Activated CD8-positive, alpha-beta memory T cell treated with anti-CD3 and anti-CD28 coated beads for 1 hour (primary cell): ENCODE results near the gene IGSF9B.

ENCODE experiments used
- DNase-seq, 2 donors: peaks; one replicate each; pipeline ENCODE4 v3.0.0-alpha.2; 2020; ENCODE audit warnings: low read depth in 1 of 2; ENCODE audit errors: extremely low read depth in 1 of 2

The IGSF9B gene

DNA sequence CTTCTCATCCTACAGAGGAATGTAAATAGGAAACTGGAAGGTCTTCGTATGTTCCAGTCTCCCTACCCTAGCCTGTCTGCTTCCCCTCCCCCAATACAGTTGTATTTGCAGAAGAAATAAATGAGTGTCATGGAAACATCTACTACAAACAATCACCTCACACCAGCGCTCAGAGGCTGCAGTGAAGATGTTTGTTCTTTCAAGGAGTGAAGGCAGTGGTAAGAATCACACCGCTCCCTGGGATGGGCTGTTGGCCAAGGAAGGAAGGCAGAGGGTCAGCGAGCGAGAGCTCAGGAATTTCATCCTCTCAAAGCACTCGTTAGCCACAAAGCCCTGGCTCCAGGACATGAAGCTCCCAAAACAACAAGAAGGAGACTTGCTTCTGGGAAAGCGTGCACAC lies 1.1 kb upstream of the IGSF9B start:
- no peak for DNase-seq

DNA sequence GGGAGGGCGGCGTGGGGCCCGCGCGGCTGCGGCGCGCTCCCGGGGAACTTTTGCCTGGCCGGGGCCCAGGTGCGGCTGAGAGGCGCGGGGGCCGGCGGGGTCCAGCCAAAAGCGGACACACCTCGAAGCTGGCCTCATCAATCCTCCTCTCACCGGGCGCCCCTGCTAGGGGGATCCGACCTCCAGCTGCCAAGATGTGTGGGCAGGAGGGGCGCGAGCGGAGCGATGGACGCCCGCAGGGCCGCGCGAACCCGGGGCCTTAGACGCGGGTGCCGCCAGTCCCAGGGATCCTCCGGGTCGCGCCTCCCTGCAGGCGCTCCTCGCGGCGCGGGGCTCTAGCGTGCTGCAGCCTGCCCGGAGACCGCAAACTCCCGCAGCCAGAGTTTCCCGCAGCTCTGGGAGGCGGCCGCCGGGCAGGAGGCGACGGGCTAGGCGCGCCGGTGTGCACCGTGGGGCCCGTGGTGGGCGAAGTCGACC lies 785 bp downstream of the IGSF9B start:
- DNase-seq = no peak

DNA sequence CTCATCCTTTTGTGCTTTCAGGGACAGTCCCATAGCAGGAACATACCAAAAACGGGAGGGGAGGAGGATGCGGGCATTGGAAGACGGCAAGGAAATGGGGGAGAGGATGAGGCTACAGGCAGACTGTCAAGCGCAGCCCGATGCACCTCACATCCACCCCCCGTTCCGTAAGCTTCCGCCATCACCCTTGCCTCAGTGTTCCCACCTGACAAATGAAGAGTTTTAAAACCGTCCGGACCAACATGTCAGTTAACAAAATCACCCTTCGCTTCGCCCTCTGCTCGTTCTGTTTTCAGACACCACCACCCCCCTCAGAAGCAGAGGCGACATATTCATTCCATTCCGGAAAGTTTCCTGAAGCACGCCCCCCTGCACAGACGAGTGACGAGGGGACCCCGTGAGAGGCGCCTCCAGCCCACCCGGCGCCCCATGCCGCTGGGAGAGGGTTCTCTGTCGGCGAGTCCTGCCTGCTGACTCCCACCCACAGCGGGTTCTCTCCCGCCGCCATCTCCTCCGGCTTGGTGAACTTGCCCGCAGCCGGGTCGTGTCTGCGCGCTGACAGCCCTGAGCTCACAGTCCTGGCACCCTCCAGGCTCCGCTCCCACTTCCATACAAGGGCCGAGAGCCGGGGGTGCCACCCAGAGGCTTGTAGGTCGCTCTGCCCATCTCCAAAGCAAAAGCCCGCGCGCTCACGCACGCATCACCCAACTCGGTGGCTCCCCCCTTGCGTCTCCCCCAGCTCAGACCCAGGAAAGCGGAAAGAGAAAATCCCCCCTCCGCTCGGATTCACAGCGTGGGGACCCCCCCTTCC lies 1.5 kb downstream of the IGSF9B start:
- DNase-seq = no peak

DNA sequence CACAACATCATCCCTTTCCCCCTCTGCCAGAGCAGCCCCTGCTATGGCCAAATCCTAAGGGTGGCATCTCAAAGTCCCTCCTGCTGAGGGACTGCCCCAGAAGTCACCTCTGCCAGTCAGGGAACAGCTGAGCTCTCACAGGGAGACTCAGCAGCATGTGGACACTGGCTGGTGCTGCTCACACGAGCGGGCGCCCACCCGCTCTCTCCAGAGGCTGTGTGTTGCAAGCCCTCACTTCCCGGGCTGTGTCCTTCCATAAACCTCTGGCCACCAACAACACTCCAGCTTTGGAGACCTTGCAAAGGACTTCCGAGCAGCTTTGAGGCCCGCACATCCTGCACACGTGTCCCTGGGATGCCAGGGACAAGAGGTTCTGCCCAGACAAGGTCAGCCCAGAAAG lies 2.8 kb downstream of the IGSF9B start:
- no peak for DNase-seq

DNA sequence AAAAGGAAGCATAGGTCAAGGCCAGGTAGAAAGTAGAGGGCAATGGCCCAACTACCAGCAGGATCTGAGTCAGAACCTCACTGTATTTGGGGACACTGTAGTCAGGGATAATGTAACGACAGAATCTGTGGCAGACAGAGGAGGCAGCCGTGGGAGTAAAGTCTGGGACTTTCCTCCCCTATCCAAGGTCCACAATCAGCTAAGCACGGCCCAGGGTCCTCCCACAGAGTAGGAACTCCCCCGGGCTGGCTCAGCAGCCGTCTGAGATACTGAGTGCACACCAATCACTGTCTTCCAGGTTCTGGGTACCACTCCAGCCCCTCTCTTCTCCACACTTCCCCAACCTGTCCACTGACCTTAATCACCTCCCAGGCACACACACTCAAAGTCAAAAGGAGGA lies 3.2 kb downstream of the IGSF9B start:
- no peak for DNase-seq

DNA sequence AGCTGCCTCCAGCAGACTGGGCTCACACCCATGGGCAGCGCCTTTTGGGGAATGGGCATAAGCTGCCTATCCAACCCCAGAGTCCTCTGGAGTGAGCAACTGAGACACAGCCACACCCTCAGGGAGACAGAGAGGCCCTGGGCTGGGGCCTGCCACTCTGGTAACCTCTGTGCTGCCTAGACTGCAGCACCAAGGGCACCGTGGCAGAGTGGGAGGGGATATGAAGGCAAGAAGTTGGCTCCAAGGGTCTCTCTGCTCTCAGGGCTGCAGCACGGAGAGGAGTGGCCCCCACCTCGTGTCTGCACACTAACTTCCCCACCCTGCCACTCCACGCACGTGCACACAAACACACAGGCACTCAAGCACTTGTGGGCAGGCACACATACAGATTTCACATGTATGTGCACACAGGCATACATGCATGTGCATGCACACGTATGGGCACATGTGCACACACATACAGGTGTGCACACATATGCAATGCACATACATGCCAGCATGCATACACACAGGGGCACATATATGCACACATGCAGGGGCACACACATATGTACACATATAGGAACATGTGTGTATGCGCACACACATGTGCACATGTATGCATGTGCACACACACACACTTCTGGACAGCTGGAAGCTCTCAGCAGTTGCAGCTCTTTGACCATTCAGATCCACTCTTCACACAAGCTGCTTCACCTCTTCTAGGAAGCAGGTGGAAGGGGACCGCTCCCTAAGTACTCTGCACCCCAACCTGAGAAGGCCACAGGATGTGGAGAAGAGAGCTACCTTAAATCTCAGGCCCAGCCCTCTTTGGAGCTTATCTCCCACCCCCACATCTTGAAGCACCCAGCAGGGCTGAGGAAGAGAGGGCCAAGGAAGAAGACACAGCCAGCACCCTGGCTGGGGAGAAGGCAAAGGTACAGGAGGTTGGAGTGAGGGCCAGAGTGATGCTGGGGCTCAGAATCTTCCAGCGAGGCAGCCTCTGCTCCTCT lies 4.3 kb downstream of the IGSF9B start:
- DNase-seq = no peak

DNA sequence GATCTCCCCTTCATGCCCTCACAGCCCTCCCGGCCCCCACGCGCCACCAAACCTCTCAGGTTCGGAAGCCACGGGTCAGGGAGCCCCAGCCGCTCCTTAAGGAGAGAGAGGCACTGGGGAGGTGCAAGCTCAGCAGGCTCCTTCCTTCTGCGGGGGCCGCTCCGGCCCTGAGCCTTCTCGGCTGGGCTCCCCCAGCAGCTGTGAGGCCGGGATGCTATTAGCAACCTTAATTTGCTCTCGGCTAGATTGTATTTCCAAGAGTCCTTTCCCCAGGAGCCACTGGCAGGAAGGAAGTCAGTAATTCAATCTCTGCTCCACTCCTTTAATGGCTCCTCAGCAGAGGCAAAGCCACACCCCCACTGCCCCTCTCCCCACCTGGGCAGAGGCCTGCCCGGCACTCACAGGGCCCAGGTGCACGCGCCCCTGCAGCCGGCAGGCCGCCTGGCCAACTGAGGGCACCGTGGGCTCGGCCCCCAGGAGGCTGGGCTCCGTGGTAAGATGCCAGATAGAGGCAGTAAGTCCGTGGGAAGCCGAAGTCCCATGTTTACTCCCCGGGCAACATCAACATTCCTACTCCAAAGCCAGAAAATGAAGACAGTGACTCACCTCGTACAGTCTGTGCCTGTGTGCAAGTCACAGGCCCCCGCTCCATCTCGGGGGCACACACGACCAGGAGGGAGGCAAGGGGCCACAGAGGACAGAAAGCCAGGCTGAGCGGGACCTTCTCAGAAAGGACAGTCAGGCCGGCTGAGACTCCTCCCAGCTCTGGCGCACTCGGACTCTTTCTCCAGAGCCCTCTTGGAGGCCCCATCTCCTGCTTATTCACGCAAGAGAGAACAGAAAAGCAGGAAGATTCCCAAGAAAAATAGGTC lies 5.2 kb downstream of the IGSF9B start:
- no peak for DNase-seq

DNA sequence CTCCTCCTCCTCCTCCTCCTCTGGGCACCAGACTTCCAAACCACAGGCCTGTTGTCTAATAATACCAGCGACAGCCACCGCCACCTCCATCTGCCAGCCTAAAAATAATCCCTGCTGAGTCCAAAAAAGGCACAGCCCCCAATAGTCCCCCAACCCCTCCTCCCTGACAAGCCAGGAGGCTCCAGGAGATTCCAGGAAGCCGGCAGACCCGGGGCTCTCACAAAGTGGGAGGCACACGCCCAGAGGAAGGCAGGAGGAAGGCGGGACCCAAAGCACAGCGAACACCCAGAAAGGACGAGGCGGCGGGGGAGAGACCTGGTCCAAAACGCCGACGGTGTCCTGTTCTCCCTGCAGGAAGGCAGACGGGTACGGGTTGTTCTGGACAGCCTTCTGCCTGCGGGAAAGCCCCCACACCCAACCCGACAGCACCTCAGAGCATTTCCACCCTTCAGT lies 5.9 kb downstream of the IGSF9B start:
- no peak for DNase-seq

DNA sequence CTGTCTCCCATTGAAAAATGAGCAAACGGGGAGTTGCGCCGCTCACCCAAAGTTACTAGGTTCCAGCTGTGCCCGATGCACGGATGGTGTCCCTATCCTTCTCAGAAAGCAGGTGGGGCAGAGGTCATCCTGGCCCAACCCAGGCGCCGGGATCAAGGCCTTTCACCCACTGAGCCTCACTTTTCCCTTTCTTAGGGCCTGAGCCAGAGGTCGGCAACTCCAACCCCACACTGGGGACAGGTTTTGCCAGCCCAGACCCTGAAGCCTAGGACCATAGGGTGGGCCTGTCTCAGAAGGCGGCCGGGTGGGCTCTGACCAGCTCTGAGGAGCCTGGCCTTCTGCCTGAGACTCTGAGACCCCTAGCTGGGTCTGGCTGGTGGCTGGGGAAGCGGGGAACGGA lies 6.3 kb downstream of the IGSF9B start:
- DNase-seq = no peak

DNA sequence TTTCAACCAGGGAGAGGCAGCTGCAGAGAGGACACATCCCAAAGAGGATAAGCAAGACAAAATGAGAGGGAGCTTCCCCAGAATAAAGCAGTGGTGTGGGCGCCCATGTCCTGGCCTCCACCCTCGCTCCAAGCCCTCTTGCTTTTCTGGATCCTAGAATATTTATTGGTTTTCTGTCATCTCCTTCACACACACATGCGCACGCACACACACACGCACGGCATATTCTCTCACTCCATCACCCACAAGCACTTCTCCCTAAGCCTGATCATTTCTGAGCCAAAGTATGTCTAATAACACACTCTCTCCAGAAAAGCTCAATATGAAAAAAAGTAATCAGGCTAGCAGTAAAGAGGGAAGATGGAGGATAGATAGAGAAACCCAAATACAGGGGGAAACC lies 7.6 kb downstream of the IGSF9B start:
- DNase-seq = no peak

DNA sequence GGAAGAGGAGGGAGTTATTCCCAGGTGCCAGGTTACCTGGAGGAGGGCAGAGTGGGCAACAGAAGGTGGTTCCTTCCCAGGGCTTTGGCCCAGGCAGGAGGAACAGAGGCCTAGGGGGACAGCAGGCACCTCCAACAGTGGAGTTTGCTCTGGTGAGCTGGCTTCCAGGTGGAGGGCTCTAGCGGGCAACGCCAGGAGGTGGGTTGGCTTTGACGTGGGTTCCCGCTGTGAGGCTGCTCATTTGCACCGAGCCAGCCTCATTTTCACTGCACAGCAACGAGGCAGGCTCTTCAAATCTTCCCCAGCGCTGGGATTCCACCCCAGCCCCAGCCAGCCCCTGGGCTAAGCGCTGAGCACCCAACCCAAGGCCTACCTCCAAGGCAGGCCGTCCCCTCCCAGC lies 8.1 kb downstream of the IGSF9B start:
- no peak for DNase-seq

DNA sequence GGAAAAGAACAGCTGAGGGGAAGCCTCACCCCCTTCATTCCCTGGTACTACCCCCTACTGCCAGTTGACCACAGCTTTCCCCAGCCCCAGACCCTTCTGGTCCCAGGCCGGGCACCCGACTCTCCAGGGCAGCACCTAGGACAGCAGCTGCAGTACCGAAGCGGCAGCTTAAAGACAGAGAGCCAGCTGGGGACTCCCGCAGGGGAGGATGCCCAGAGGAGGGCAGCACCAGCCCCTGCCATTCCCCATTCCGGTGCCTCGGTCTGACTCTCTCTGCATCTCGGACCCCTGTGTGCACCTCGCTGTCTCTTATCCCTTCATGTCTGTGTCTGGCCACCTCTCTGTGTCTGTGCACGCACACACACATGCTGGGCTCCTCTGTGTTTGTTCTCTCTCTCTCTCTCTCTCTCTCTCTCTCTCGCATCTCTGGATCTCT lies 9.4 kb downstream of the IGSF9B start:
- peak; percentile 24 to 37 for DNase-seq

DNA sequence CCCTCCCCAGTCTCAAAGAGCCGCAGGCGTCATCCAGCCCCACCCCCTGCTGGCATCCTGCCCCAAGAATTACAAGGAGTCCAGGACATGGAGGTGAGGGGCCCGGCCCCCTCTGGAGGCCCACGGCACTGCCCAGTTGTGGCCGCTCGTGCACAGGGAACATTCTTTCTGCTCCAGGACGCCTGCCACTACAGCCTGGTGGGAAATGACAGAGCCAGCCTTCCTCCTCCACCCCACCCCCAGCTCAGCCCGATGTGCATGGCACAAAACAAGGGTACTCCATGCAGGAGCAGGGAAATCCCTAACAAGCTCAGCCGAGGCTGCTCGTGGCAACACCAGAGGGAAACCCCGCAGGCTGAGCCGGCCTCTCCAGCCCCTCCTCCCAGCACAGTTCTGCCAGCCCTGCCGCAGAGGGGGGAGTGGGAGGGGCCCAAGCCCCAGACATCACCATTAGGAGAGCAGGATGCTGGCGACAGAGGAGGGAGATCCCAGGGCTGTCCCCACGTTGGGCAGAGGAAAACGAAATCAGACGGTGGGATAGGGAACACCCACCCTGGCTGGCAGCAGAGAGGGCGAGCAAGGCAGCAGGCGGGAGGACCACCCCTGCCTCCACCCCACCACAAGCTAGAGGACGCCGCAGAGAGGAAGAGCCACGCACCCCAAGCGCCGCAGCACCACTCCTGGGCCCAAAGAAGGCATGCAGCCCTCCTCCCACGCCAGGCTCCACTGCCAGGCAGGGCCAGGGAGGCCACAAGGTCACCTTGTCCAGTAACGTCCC lies 10.0 kb downstream of the IGSF9B start:
- no peak for DNase-seq

DNA sequence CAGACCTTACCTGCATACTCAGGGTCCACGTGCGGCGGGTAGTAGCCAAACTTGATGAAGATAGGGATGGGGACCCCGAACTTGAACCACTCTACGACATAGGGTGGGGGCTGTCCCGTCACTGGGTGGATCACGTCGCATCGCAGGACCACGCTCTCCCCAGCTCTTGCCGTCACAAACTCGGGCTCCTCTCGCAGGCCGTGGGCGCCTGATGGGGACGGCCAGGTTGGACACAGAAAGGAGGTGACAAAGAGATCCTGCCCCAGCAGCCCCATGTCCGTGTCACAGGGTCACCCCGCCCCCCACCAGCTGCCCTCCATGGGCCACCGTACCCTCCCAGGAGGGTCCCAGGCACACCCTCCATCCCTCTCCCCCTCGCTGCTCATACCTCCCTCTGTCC lies 10.7 kb downstream of the IGSF9B start:
- DNase-seq = no peak

DNA sequence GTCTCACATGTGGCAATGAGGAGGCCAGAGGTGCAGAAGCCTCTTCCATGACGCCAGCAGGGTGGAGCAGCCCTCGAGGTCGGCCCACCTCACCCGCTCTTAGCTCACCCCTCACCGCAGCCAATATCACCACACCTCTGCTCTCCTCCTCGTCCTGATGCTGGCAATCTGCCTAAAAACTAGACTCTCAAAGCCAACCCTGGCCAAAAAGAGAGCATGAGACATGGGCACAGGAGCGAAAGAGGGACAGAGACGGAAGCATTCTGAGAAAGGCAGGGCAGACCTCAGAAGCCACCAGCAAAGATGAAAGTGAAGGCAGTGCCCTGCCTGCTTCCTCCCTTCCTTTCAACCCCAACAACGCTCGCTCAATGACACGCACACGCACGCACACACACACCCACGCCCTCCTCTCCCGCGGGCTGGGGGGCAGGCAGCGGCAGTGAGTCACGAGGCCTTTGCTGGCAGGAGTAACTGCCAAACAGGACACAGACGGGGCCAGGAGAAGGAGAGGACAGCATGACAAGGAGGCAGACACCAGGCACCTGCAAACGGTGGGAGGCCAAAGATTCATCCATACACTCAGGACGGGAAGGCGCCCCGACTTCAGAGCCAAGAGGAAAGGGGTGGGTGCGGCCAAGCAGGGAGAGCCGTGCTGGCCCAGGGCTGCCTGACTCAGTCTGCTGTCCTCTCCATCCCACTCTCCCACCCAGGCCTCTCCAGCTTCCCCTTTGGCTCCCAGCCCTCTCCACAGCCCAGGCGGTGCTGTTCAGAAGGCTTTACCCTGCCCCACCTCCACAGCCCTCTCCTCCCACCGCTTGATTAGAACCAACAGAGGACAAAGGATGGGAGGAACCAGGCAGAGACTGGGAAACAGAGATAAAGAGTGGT lies 11.4 kb downstream of the IGSF9B start:
- DNase-seq = peak; percentile 68 to 88

DNA sequence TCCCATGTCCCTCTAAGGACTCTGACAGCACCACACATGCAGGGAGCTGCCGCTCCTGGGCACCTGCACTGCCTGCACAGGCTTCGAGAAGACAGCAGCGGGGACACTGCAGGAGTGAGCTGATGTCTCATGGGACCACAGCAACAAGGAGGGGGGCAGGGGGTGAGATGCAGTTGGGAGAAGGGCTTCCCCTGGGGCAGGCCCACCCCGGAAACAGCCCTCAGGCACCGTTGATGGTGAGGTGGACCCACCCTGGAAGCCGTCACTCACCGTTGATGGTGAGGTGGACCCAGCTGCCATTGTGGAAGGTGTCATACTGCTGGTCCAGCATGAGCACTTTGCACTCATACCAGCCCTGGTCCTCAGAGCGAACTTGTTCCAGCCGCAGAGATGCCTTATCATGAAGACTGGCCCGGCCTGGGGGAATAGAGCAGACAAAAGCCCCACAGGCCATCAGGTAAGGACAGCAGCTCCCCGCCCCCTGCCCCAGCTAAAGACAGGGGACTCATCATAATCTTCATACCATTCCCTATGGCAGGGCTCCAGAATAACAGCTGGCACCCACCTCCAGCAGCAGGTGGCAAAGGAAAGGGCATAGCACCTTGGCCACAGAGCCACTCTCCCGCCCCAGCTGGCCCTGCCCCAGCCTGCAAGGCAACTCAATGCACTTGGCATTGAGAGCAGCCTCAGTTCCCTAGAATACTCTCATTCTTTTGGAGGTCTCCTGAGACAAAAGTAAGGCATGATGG lies 12.6 kb downstream of the IGSF9B start:
- DNase-seq = no peak

DNA sequence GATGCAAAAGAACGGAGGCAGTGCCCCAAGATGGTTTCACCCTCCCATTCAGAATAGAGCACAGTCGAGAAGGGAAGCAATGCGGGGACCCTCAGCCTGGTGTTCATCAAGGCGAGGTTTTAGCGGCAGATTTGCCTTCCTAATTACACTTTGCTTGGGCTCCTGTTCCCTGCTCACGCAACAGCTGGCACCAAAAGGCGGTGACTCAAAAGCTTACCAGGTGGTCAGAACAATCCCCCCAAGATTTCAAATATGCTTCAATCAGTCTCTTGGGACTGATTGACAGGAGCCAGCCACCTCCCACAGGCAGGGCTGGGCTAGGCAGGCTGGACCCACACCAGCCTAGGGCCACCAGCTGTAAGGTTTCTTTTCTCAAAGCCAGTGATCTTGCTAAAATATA lies 14.2 kb downstream of the IGSF9B start:
- no peak for DNase-seq

DNA sequence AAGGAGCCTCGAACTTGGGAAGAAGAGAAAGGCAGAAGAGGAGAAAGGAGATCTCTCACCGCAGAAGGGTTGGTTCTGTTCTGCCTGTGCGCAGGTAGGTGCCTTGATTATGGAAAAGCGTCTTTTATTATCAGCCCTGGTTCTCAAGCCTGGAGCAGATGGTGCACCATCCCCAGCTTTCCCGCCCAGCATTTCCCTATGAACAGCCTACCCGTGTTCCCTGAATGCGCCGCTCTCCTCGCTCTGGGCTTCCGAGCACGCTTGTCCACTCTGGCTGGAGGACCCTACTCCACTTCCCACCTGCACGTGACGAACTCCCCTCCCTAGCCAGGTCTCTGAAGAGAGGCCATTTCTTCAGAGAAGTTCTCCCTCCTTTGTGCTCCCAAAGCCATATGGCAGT lies 15.2 kb downstream of the IGSF9B start:
- no peak for DNase-seq
